Liver (tissue), 9 donors: ENCODE data around the gene PPIL4. TPM values are rescaled to one million over a fixed set of nuclear protein-coding genes. Genes with fewer than 3 reads are reported as not detected.

ENCODE experiments used
- DNase-seq: peaks from one replicate; pipeline ENCODE4 v3.0.0-alpha.2; 2017; ENCODE audit warnings: low spot score
- H3K27ac ChIP-seq, 2 donors: one replicate each; pipeline ENCODE4 v1.7.0; 2013; ENCODE audit warnings: inconsistent platforms in 2 of 2, low read length in 2 of 2, control low read depth in 1 of 2, low read depth in 1 of 2, mild to moderate bottlenecking in 1 of 2
- H3K27me3 ChIP-seq, 4 donors: one replicate each; pipeline versions ENCODE4 v1.6.1 to v1.7.0; 2013; ENCODE audit warnings: low read length in 3 of 4, inconsistent platforms in 1 of 4, mild to moderate bottlenecking in 1 of 4, moderate library complexity in 1 of 4; ENCODE audit not compliant: control insufficient read depth in 4 of 4, insufficient read depth in 4 of 4
- H3K36me3 ChIP-seq, 4 donors: one replicate each; pipeline versions ENCODE4 v1.6.1 to v1.7.0; 2013; ENCODE audit warnings: low read length in 3 of 4, mild to moderate bottlenecking in 3 of 4, low read depth in 1 of 4, moderate library complexity in 1 of 4; ENCODE audit not compliant: control insufficient read depth in 4 of 4, insufficient read depth in 3 of 4
- H3K4me1 ChIP-seq, 4 donors: one replicate each; pipeline versions ENCODE4 v1.6.1 to v1.7.0; 2013; ENCODE audit warnings: low read length in 3 of 4, mild to moderate bottlenecking in 3 of 4, moderate library complexity in 1 of 4; ENCODE audit not compliant: control insufficient read depth in 4 of 4, insufficient read depth in 4 of 4
- H3K4me3 ChIP-seq, 3 donors: one replicate each; pipeline versions ENCODE4 v1.6.1 to v1.7.0; 2013; ENCODE audit warnings: low read length in 3 of 3, control low read depth in 1 of 3, low read depth in 1 of 3, mild to moderate bottlenecking in 1 of 3
- H3K9ac ChIP-seq, 2 donors: one replicate each; pipeline ENCODE4 v1.7.0; 2013; ENCODE audit warnings: low read length in 2 of 2, mild to moderate bottlenecking in 2 of 2, moderate library complexity in 2 of 2, control low read depth in 1 of 2, low read depth in 1 of 2
- H3K9me3 ChIP-seq, 4 donors: one replicate each; pipeline versions ENCODE4 v1.6.1 to v1.7.0; 2013; ENCODE audit warnings: low read length in 3 of 4; ENCODE audit not compliant: control insufficient read depth in 4 of 4
- ATF3 ChIP-seq: IDR thresholded peaks from 2 replicates; pipeline ENCODE4 v1.6.1; 2016; ENCODE audit warnings: antibody characterized with exemption
- EGR1 ChIP-seq, 2 donors: IDR thresholded peaks; 2 replicates each; pipeline ENCODE4 v1.6.1; 2016 to 2018; ENCODE audit warnings: antibody characterized with exemption in 2 of 2, low read depth in 2 of 2
- FOXA1 ChIP-seq: IDR thresholded peaks from 2 replicates; pipeline ENCODE4 v1.6.1; 2016; ENCODE audit warnings: antibody characterized with exemption
- FOXA2 ChIP-seq: IDR thresholded peaks from 2 replicates; pipeline ENCODE4 v1.6.1; 2016; ENCODE audit warnings: antibody characterized with exemption
- GABPA ChIP-seq, 2 donors: IDR thresholded peaks in 1 of 2; conservative IDR thresholded peaks in 1 of 2; 2 replicates each; pipeline ENCODE4 v1.6.1; 2016; ENCODE audit warnings: antibody characterized with exemption in 2 of 2, mild to moderate bottlenecking in 1 of 2, moderate library complexity in 1 of 2
- HNF4A ChIP-seq, 2 donors: conservative IDR thresholded peaks; 2 replicates each; pipeline ENCODE4 v1.6.1; 2016; ENCODE audit warnings: antibody characterized with exemption in 2 of 2, mild to moderate bottlenecking in 2 of 2
- HNF4G ChIP-seq: IDR thresholded peaks from 2 replicates; pipeline ENCODE4 v1.6.1; 2016; ENCODE audit warnings: antibody characterized with exemption
- JUND ChIP-seq, 2 donors: IDR thresholded peaks; 2 replicates each; pipeline ENCODE4 v1.6.1; 2016; ENCODE audit warnings: antibody characterized with exemption in 2 of 2
- MAX ChIP-seq: IDR thresholded peaks from 2 replicates; pipeline ENCODE4 v1.6.1; 2016; ENCODE audit warnings: antibody characterized with exemption
- NR2F2 ChIP-seq: IDR thresholded peaks from 2 replicates; pipeline ENCODE4 v1.6.1; 2016; ENCODE audit warnings: antibody characterized with exemption
- REST ChIP-seq: IDR thresholded peaks from 2 replicates; pipeline ENCODE4 v1.6.1; 2016; ENCODE audit warnings: antibody characterized with exemption, mild to moderate bottlenecking
- RXRA ChIP-seq, 2 donors: IDR thresholded peaks; 2 replicates each; pipeline ENCODE4 v1.6.1; 2017 to 2018; ENCODE audit warnings: antibody characterized with exemption in 2 of 2, mild to moderate bottlenecking in 1 of 2
- SP1 ChIP-seq: IDR thresholded peaks from 2 replicates; pipeline ENCODE4 v1.6.1; 2018; ENCODE audit warnings: antibody characterized with exemption, mild to moderate bottlenecking
- YY1 ChIP-seq: IDR thresholded peaks from 2 replicates; pipeline ENCODE4 v1.6.1; 2016; ENCODE audit warnings: antibody characterized with exemption, mild to moderate bottlenecking
- WGBS: extraction: QIAGEN DNeasy Blood & Tissue Kit; methylation state at CpG from one replicate; pipeline ENCODE4 v1.1.7; 2013; 5-methylcytosine and 5-hydroxymethylcytosine counted together
- polyA plus RNA-seq, 2 donors: library from polyadenylated mRNA; stranded (reverse) in 1 of 2; unstranded in 1 of 2; fragments of 200-250 nt in 1 of 2; fragments of >200 nt in 1 of 2; fragmentation: Nextera tagmentation in 1 of 2; extraction: Ambion mirVana in 1 of 2; gene quantifications; one replicate each; pipeline versions ENCODE4 v1.2.1 to v1.2.3, GENCODE V29; 2013 to 2015
- total RNA-seq, 2 donors: library from RNA; depleted of rRNA; stranded (reverse); fragments of >200 nt; gene quantifications; one replicate each; pipeline ENCODE4 v1.2.3, GENCODE V29; 2014
- TF ChIP-seq, protein P1 (sequence below): IDR thresholded peaks from 2 replicates; pipeline ENCODE4 v1.6.1; 2016; ENCODE audit warnings: antibody characterized with exemption
- TF ChIP-seq, protein P2 (sequence below): fragments of 150-350 bp; IDR thresholded peaks from 2 replicates; pipeline ENCODE4 v1.5.1; 2017; ENCODE audit warnings: improper control_type of control experiment, low read depth, low read length; ENCODE audit not compliant: missing input control
- donor health status: healthy.
- donor health status: healthy.
- donor health status: healthy.
- donor health status: healthy.
- donor health status: healthy.

Gene PPIL4
- total and polyA plus RNA-seq, 4 donors: 6.4 to 13.1 (median 9.6) TPM

DNA sequence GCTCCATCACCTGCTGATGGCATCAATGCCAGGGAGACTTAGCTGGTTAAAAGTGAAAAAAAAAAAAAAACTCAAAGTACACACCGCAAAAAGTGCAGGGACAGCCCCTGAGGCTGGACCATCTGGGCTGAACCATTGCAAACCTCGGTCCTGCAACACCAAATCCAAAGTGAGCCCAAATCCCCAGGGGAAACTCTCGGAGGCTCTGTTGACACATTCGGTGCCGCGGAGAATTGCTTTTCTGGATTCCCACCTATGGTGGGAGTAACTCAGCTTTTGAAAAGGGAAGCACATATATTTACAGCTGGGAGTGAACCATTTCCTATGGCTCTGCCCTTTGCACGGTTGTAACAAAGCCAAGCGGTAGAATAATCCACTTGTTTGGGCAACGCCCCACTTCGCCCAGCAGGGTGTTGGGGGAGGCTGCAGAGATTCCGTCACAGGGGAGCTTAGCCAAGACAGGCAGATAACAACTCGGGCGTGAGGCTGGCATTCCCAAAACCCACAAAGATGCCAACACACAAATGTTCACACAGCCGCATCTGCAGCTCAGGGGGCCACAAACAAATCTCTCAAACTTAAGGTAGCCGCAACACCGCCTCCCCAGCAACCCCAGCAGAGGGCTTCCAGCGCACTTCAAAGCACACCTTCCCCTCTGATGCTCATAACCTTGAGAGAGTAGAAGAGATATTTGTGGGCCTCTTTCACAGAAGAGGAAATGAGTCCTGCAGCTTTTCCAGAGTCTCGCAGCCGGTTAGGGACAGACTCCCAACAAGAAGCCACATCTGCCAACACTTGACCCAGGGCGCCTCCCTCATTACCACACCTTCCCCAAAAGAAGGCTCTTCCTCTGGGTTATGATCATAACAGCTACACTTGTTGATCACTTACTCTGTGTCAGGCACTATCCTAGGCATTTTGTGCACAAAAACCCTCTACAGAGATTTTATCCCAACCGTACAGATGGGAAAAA is 72.5 kb downstream of the PPIL4 start:
- no peak for DNase-seq
- TF ChIP-seq, protein P1, sequence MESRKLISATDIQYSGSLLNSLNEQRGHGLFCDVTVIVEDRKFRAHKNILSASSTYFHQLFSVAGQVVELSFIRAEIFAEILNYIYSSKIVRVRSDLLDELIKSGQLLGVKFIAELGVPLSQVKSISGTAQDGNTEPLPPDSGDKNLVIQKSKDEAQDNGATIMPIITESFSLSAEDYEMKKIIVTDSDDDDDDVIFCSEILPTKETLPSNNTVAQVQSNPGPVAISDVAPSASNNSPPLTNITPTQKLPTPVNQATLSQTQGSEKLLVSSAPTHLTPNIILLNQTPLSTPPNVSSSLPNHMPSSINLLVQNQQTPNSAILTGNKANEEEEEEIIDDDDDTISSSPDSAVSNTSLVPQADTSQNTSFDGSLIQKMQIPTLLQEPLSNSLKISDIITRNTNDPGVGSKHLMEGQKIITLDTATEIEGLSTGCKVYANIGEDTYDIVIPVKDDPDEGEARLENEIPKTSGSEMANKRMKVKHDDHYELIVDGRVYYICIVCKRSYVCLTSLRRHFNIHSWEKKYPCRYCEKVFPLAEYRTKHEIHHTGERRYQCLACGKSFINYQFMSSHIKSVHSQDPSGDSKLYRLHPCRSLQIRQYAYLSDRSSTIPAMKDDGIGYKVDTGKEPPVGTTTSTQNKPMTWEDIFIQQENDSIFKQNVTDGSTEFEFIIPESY: no peak
- TF ChIP-seq RXRA (IDR thresholded peaks at IDR 0.05) (no peak), ATF3 (no peak), EGR1 (IDR thresholded peaks at IDR 0.05; ENCODE audit: low read depth in 2 of 2) (no peak), GABPA (IDR thresholded peaks at IDR 0.05 in 1 of 2, conservative IDR thresholded peaks at IDR 0.05 in 1 of 2) (no peak), FOXA1 (no peak), HNF4G (no peak), HNF4A (conservative IDR thresholded peaks at IDR 0.05) (no peak), JUND (IDR thresholded peaks at IDR 0.05) (no peak), FOXA2 (no peak)
- no peak overlapping the region for H3K27ac ChIP-seq
- H3K36me3 ChIP-seq: no peaks in the 10 kb centered on the region
- no peaks in the 10 kb centered on the region for H3K9me3 ChIP-seq
- no peak overlapping the region for H3K4me3 ChIP-seq
- H3K9ac ChIP-seq: no peak overlapping the region
- no peaks in the 10 kb centered on the region for H3K27me3 ChIP-seq
- 75% methylated on average over 21 of the region's 21 CpGs for WGBS
- H3K4me1 ChIP-seq: no peaks in the 10 kb centered on the region

GRCh38 chr6:149472241-149472640 is 73.6 kb downstream of the PPIL4 start:
- TF ChIP-seq HNF4A (conservative IDR thresholded peaks at IDR 0.05): no peak
- TF ChIP-seq SP1: no peak
- TF ChIP-seq RXRA (IDR thresholded peaks at IDR 0.05): no peak
- TF ChIP-seq, protein P2, sequence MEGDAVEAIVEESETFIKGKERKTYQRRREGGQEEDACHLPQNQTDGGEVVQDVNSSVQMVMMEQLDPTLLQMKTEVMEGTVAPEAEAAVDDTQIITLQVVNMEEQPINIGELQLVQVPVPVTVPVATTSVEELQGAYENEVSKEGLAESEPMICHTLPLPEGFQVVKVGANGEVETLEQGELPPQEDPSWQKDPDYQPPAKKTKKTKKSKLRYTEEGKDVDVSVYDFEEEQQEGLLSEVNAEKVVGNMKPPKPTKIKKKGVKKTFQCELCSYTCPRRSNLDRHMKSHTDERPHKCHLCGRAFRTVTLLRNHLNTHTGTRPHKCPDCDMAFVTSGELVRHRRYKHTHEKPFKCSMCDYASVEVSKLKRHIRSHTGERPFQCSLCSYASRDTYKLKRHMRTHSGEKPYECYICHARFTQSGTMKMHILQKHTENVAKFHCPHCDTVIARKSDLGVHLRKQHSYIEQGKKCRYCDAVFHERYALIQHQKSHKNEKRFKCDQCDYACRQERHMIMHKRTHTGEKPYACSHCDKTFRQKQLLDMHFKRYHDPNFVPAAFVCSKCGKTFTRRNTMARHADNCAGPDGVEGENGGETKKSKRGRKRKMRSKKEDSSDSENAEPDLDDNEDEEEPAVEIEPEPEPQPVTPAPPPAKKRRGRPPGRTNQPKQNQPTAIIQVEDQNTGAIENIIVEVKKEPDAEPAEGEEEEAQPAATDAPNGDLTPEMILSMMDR: no peak
- no peak for TF ChIP-seq FOXA2
- TF ChIP-seq EGR1 (IDR thresholded peaks at IDR 0.05; ENCODE audit: low read depth in 2 of 2): no peak
- TF ChIP-seq, protein P1: no peak
- TF ChIP-seq ATF3: no peak
- TF ChIP-seq YY1: no peak
- no peak for TF ChIP-seq HNF4G
- no peak for TF ChIP-seq GABPA (IDR thresholded peaks at IDR 0.05 in 1 of 2, conservative IDR thresholded peaks at IDR 0.05 in 1 of 2)
- TF ChIP-seq NR2F2: no peak
- no peak for TF ChIP-seq FOXA1
- TF ChIP-seq MAX: no peak
- TF ChIP-seq REST: no peak
- no peak for DNase-seq
- H3K9ac ChIP-seq: no peak overlapping the region
- H3K4me1 ChIP-seq: no peaks in the 10 kb centered on the region
- H3K36me3 ChIP-seq: no peaks in the 10 kb centered on the region
- H3K27me3 ChIP-seq: no peaks in the 10 kb centered on the region
- H3K9me3 ChIP-seq: no peaks in the 10 kb centered on the region
- WGBS: 94% methylated on average over 5 of the region's 5 CpGs
- no peak overlapping the region for H3K27ac ChIP-seq
- no peak overlapping the region for H3K4me3 ChIP-seq
